ENCODE results near the gene BHMT. TPM values are rescaled to one million over a fixed set of nuclear protein-coding genes. Genes with fewer than 3 reads are reported as not detected.

Gene BHMT
- total RNA-seq, 6 experiments from 2014 or later = 105 to 899 (median 225) TPM

DNA sequence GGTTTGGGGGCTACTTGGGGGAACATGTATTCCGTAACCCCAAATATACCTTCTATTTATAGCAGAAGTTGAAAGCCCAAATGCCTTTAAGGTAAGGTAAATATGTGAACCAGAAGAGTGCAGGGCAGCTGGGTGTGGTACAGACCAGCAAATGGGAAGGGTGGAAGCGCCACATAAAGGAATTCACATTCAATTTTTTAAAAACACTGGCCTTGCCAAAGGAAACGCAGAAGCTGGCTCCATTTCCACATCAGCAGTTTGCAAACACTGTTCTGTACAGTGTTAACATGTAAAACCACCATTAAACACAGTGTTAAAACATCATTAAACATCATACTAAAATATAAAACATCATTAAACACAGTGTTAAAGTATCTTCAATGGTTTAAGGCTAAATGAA is 3.5 kb upstream of the BHMT start:
- Histone ChIP-seq H3K27me3 (no peaks in the 10 kb centered on the region), H3K36me3 (no peaks in the 10 kb centered on the region), H3K4me1 (peaks cover 0 to 34% (median 10%) of the 10 kb centered on the region in 4 donors), H3K4me3 (no peak overlapping the region), H3K9me3 (no peaks in the 10 kb centered on the region), H3K27ac (peak overlapping the region in 2 of 3 donors; percentile 24 to 67)
- 58% methylated on average over 3 of the region's 3 CpGs for WGBS (ENCODE audit: insufficient coverage, low coverage, low lambda C conversion rate, missing lambda C conversion rate)
- no peak for DNase-seq
- intact Hi-C loops (cut with DNase I) = no loop called here
- ATAC-seq = no peak
- TF ChIP-seq, protein P1, sequence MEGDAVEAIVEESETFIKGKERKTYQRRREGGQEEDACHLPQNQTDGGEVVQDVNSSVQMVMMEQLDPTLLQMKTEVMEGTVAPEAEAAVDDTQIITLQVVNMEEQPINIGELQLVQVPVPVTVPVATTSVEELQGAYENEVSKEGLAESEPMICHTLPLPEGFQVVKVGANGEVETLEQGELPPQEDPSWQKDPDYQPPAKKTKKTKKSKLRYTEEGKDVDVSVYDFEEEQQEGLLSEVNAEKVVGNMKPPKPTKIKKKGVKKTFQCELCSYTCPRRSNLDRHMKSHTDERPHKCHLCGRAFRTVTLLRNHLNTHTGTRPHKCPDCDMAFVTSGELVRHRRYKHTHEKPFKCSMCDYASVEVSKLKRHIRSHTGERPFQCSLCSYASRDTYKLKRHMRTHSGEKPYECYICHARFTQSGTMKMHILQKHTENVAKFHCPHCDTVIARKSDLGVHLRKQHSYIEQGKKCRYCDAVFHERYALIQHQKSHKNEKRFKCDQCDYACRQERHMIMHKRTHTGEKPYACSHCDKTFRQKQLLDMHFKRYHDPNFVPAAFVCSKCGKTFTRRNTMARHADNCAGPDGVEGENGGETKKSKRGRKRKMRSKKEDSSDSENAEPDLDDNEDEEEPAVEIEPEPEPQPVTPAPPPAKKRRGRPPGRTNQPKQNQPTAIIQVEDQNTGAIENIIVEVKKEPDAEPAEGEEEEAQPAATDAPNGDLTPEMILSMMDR (IDR thresholded peaks at IDR 0.05) = no peak
- TF ChIP-seq POLR2A (IDR thresholded peaks at IDR 0.05) = no peak

DNA sequence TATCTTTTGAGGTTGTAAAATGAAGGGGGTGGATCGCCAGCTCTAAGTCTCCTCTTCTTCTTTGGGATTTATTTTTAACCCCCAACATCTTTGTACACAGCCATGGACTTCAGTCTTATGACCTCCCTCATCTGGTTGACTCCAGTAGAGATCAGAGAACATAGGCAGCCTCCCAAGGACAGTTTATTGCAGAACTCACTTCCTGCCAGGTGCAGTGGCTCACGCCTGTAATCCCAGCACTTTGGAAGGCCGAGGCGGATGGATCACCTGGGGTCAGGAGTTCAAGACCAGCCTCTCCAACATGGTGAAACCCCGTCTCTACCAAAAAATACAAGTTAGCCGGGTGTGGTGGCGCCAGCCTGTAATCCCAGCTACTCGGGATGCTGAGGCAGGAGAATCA is 2.8 kb upstream of the BHMT start:
- Histone ChIP-seq H3K27ac (peak overlapping the region in 2 of 3 donors; percentile 24 to 67), H3K9me3 (no peaks in the 10 kb centered on the region), H3K36me3 (no peaks in the 10 kb centered on the region), H3K4me1 (peaks cover 0 to 42% (median 14%) of the 10 kb centered on the region in 4 donors), H3K4me3 (no peak overlapping the region), H3K27me3 (no peaks in the 10 kb centered on the region)
- intact Hi-C loops (cut with DNase I) = no loop called here
- ATAC-seq (peak in 3 of 4 donors; percentile 1 to 26 (median 5)), DNase-seq (peak in 1 of 3 donors; percentile 65)
- WGBS (ENCODE audit: insufficient coverage, low coverage, low lambda C conversion rate, missing lambda C conversion rate) = 28% methylated on average over 5 of the region's 8 CpGs
- no peak for TF ChIP-seq POLR2A (IDR thresholded peaks at IDR 0.05)
- TF ChIP-seq, protein P1 (IDR thresholded peaks at IDR 0.05) = no peak

DNA sequence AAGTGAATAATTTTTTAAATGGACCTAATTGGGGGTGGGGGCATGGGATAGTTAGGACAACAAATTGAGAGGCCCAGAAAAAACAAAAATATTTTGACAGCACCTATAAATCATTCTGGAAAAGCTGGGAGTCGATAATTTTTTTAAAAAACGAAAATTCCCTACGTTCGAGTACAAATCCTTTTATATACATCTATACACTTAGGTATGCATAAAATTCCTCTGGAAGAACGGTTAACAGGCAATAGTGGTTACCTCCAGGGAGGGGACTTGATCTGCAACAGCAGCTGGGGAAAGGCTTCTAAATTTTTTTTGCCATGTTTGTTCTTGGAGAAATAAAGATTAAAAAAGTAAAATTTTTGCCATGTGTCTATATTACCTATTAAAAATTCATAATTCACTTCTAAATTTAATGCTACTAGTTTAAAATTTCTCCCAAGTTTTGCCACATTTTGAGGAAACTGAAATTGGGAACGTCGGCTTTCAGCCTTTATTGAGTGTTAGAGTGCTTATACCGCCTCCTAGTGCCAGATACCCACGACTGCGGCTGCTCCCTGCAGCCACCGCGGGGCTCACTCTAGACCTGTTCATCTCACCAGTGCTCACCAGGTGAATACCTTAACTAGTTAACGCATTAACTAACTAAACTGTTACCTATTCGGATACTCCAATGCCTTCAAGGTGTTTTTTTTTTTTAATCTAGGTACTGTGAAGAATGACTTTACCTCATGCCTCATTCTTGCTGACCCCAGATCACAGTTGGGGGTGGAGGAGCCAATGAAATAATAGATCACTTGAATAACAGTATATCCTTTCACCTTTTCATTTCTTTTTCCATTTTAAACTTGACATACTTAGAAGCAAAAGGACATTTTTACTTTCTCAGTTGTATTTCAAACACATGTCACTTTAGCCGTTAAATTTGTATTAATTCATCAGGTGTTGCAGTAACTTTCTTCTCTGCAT is 1.8 kb upstream of the BHMT start:
- Histone ChIP-seq H3K9me3 (no peaks in the 10 kb centered on the region), H3K36me3 (peaks cover 0 to 7% (median 0%) of the 10 kb centered on the region in 4 donors), H3K4me1 (peaks cover 0 to 42% (median 16%) of the 10 kb centered on the region in 4 donors), H3K4me3 (no peak overlapping the region), H3K27ac (peak overlapping the region in 1 of 3 donors; percentile 86), H3K27me3 (no peaks in the 10 kb centered on the region)
- WGBS (ENCODE audit: insufficient coverage, low coverage, low lambda C conversion rate, missing lambda C conversion rate) = 24% methylated on average over 15 of the region's 15 CpGs
- TF ChIP-seq, protein P1 (IDR thresholded peaks at IDR 0.05) = peak; percentile 68 to 90 (median 78)
- TF ChIP-seq POLR2A (IDR thresholded peaks at IDR 0.05) = no peak
- intact Hi-C loops (cut with DNase I) = loop anchor here in 1 of 2 donors (5.0 kb wide), 1 partner anchor 83 kb away; no protein-coding TSS in a partner anchor
- DNase-seq (peak in 2 of 3 donors; percentile 39 to 75), ATAC-seq (peak; percentile 47 to 60 (median 58))

DNA sequence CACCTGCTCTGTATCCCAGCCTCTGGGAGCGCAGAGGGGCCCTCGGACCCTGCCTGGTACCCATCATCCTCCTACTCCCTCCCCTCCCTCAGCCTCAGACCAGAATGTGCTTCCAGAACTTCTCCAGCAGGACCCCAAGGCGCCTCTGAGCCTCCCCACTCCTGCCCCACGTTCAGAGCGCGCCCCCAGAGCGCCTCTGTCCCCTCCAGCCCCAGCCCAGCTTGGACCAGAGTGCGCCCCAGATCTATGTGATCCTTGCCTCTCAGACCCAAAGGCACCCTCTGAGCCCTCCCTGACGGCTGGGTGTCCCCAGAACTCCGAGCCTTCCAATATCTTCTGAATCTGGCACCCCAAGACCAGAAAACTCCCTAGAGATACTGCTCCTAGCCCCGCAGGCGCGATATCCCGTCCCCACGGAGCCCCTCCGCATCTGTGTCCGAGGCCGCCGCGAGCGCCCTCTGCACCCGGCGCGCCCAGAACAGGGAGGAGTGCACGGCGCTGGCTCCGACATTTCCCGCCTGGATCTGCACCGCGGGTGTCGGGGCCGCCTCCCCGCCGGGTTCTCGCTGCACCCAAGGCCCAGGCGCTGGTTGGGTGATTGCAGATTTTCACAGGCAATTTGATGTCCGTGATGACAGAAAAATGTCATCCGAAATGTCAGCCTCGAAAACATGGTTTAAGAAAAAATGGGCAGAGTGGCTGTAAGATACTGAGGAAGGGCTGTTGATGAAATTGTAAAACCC is 522 bp downstream of the BHMT start:
- no peaks in the 10 kb centered on the region for H3K9me3 ChIP-seq
- H3K27me3 ChIP-seq = no peaks in the 10 kb centered on the region
- WGBS (ENCODE audit: insufficient coverage, low coverage, low lambda C conversion rate, missing lambda C conversion rate) = under 1% methylated on average over 29 of the region's 39 CpGs
- H3K4me3 ChIP-seq = peak overlapping the region; percentile 33 to 78 (median 62)
- DNase-seq (peak in 1 of 3 donors; percentile 56), ATAC-seq (peak; percentile 17 to 67 (median 64))
- TF ChIP-seq, protein P1 (IDR thresholded peaks at IDR 0.05) = no peak
- TF ChIP-seq POLR2A (IDR thresholded peaks at IDR 0.05) = no peak
- intact Hi-C loops (cut with DNase I) = loop anchor here in 1 of 2 donors (5.0 kb wide), 1 partner anchor 85 kb away; no protein-coding TSS in a partner anchor
- peaks cover 0 to 42% (median 17%) of the 10 kb centered on the region in 4 donors for H3K4me1 ChIP-seq
- H3K36me3 ChIP-seq = peaks cover 0 to 30% (median 4%) of the 10 kb centered on the region in 4 donors
- H3K27ac ChIP-seq = peak overlapping the region; percentile 17 to 86 (median 82)

Data from right lobe of liver (tissue), 6 donors.